Dendritic cell treated with granulocyte-macrophage colony-stimulating factor and Interleukin-4, amounts not matched to agents 40 ng/mL and 50 ng/mL, for 4 days (primary cell): ENCODE results near the gene ACTL6B.

Source experiments
- H3K27ac Mint-ChIP-seq: one replicate; pipeline ENCODE4 v1.8.0; 2022; ENCODE audit warnings: mild to moderate bottlenecking, mixed read lengths
- H3K27me3 Mint-ChIP-seq: one replicate; pipeline ENCODE4 v1.8.0; 2022; ENCODE audit warnings: mild to moderate bottlenecking, mixed read lengths
- H3K36me3 Mint-ChIP-seq: one replicate; pipeline ENCODE4 v1.8.0; 2022; ENCODE audit warnings: low read depth, mixed read lengths
- H3K4me1 Mint-ChIP-seq: one replicate; pipeline ENCODE4 v1.8.0; 2022; ENCODE audit warnings: low read depth, mixed read lengths
- H3K4me3 Mint-ChIP-seq: one replicate; pipeline ENCODE4 v1.8.0; 2022; ENCODE audit warnings: mild to moderate bottlenecking, moderate library complexity, mixed read lengths
- H3K9me3 Mint-ChIP-seq: one replicate; pipeline ENCODE4 v1.8.0; 2022; ENCODE audit warnings: mixed read lengths
- intact Hi-C: fragments of 100-400 bp; cut with micrococcal nuclease; formaldehyde crosslinking; loops from one replicate; pipeline ENCODE4 v1.15.0; 2022

The ACTL6B gene

GRCh38 chr7:100679927-100680575, 23.8 kb upstream of the ACTL6B start:
- H3K36me3 Mint-ChIP-seq, result peaks cover 94% of the 10 kb centered on the region

DNA sequence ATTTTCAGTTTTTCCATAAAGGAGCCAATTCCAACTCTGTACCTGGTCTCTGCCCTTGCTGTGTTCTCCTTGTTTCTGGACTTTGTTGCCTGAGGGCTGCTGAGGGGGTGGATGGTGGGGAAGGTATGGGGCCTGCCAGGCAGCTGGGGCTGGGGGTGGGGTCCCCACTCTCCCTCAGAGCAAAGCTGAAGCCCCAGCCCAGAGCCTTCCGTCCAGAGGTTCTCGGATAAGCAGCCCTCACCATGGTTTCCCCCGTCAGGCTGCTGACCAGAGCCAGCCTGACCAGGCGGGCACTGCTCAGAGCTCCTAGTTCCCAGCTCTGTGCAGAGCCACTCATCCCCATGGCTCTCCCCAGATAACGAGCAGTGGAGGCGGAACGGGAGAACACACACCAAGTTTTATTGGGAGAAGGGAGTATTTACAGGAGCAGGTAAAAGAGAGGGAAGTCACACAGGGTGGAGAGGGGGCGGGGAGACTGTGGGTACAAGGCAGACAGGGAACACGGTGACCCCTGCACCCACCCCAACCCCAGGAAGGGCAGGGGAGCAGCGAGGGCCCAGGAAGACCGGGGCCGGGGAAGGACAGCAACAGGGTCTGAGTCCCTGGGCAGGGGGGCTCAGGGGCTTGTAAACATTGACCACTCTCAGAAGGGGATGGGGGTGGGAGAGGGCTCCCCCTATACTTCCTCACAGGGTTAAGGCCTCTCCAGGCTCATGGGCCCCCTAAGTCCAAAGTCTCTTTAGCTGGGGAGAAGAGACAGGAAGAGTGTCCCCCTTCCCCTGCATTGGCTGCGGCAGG, 23.1 kb upstream of the ACTL6B start:
- H3K4me1 Mint-ChIP-seq, result peaks cover 42% of the 10 kb centered on the region
- no peaks in the 10 kb centered on the region for H3K27me3 Mint-ChIP-seq
- H3K36me3 Mint-ChIP-seq, result peaks cover 94% of the 10 kb centered on the region
- intact Hi-C loops, result loop anchor here (10.0 kb wide), 1 partner anchor 95 kb away; the partner anchor contains the start of genes FBXO24 and LRCH4
- H3K9me3 Mint-ChIP-seq, result no peaks in the 10 kb centered on the region
- H3K27ac Mint-ChIP-seq, result peak overlapping the region; percentile 9
- no peak overlapping the region for H3K4me3 Mint-ChIP-seq

More at GRCh38 chr7:100679927-100680575, 23.8 kb upstream of the ACTL6B start:
- Mint-ChIP-seq H3K4me1 (peaks cover 42% of the 10 kb centered on the region), H3K27ac (peak overlapping the region; percentile 9), H3K9me3 (no peaks in the 10 kb centered on the region), H3K4me3 (no peak overlapping the region), H3K27me3 (no peaks in the 10 kb centered on the region)
- intact Hi-C loops, result loop anchor here (10.0 kb wide), 1 partner anchor 95 kb away; the partner anchor contains the start of genes FBXO24 and LRCH4

- intact Hi-C loops, result loop anchor here (10.0 kb wide), 1 partner anchor 94 kb away; the partner anchor contains the start of genes FBXO24 and LRCH4
- Mint-ChIP-seq H3K4me3 (no peak overlapping the region), H3K4me1 (peaks cover 42% of the 10 kb centered on the region), H3K9me3 (no peaks in the 10 kb centered on the region), H3K27me3 (no peaks in the 10 kb centered on the region), H3K36me3 (peaks cover 94% of the 10 kb centered on the region), H3K27ac (peak overlapping the region; percentile 16)
Observed at GRCh38 chr7:100678291-100678984, 22.2 kb upstream of the ACTL6B start.

- no peaks in the 10 kb centered on the region for H3K27me3 Mint-ChIP-seq
- intact Hi-C loops, result loop anchor here (10.0 kb wide), 1 partner anchor 93 kb away; the partner anchor contains the start of genes FBXO24 and LRCH4
- peaks cover 42% of the 10 kb centered on the region for H3K4me1 Mint-ChIP-seq
- peak overlapping the region; percentile 16 for H3K27ac Mint-ChIP-seq
- H3K36me3 Mint-ChIP-seq, result peaks cover 85% of the 10 kb centered on the region
- no peak overlapping the region for H3K4me3 Mint-ChIP-seq
- H3K9me3 Mint-ChIP-seq, result no peaks in the 10 kb centered on the region
Observed at GRCh38 chr7:100677308-100678267, 21.3 kb upstream of the ACTL6B start.

DNA sequence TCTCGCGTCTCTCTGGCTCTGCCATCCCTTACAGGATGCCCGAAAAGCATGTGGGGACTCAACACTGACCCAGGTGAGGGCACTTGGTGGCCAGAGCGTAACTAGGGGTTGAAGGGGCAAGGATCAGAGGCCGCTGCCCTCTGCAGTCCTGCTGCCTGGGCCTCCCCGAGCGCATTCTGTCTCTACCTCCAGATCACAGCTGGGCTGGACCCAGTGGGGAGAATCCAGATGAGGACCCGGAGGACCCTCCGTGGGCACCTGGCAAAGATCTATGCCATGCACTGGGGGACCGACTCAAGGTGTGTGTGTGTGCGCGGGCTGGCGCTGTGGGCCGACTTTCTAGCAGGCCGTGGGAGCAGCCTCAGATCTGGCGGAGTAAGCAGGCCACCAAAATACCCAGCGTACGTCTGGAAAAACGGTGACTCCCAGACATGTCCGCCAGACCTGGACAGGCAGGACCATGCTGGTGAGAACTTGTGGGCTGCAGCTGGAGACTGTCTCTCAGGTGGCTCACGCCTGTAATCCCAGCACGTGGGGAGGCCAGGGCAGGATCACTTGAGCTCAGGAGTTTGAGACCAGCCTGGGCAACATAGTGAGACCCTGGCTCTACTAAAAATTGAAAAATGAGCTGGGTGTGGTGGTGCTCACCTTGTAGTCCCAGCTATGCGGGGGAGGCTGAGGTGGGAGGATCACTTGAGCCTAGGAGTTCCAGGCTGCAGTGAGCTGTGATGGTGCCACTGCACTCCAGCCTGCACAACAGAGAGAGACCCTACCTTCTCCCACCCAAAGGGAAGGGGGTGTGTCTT, 20.5 kb upstream of the ACTL6B start:
- H3K36me3 Mint-ChIP-seq, result peaks cover 77% of the 10 kb centered on the region
- H3K27ac Mint-ChIP-seq, result peak overlapping the region; percentile 63
- H3K4me3 Mint-ChIP-seq, result peak overlapping the region; percentile 67
- no peaks in the 10 kb centered on the region for H3K9me3 Mint-ChIP-seq
- peaks cover 42% of the 10 kb centered on the region for H3K4me1 Mint-ChIP-seq
- H3K27me3 Mint-ChIP-seq, result peaks cover 2% of the 10 kb centered on the region
- intact Hi-C loops, result loop anchor here (10.0 kb wide), 1 partner anchor 92 kb away; the partner anchor contains the start of genes FBXO24 and LRCH4

GRCh38 chr7:100675581-100676350, 19.5 kb upstream of the ACTL6B start:
- Mint-ChIP-seq H3K4me1 (peaks cover 38% of the 10 kb centered on the region), H3K27ac (peak overlapping the region; percentile 63), H3K9me3 (no peaks in the 10 kb centered on the region), H3K4me3 (peak overlapping the region; percentile 72), H3K36me3 (peaks cover 67% of the 10 kb centered on the region), H3K27me3 (peaks cover 6% of the 10 kb centered on the region)
- intact Hi-C loops, result loop anchor here (10.0 kb wide), 1 partner anchor 91 kb away; the partner anchor contains the start of genes FBXO24 and LRCH4

DNA sequence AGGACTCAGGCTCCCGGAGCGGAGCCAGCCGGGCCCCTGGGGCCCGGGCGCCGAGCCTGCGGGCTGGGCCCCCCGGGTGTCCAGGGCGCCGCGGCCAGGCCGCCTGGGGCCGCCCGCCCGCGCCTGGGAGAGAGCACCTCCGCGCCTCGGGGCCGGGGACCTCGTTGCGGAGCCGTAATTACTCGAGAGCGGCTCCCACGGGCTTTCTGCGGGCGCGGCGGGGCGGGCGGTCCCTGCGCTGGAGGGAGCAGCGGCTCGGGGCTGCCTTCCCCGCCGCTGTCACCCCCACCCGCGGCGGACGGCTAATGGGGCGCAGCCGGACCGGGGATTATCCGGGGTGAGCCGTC, 18.8 kb upstream of the ACTL6B start:
- H3K9me3 Mint-ChIP-seq, result no peaks in the 10 kb centered on the region
- intact Hi-C loops, result loop anchor here (10.0 kb wide), 1 partner anchor 90 kb away; the partner anchor contains the start of genes FBXO24 and LRCH4
- H3K4me1 Mint-ChIP-seq, result peaks cover 31% of the 10 kb centered on the region
- H3K36me3 Mint-ChIP-seq, result peaks cover 60% of the 10 kb centered on the region
- H3K27ac Mint-ChIP-seq, result peak overlapping the region; percentile 96
- peaks cover 6% of the 10 kb centered on the region for H3K27me3 Mint-ChIP-seq
- H3K4me3 Mint-ChIP-seq, result peak overlapping the region; percentile 91

GRCh38 chr7:100674411-100675104, 18.3 kb upstream of the ACTL6B start:
- Mint-ChIP-seq H3K27ac (peak overlapping the region; percentile 96), H3K4me1 (peaks cover 32% of the 10 kb centered on the region), H3K9me3 (no peaks in the 10 kb centered on the region), H3K36me3 (peaks cover 55% of the 10 kb centered on the region), H3K4me3 (peak overlapping the region; percentile 91), H3K27me3 (peaks cover 8% of the 10 kb centered on the region)
- intact Hi-C loops, result loop anchor here (1.0 to 10.0 kb wide), 3 partner anchors 62 to 247 kb away; partner anchors contain the start of genes FBXO24, LRCH4, MEPCE and MOSPD3

GRCh38 chr7:100673942-100674410, 17.7 kb upstream of the ACTL6B start:
- Mint-ChIP-seq H3K27me3 (peaks cover 8% of the 10 kb centered on the region), H3K27ac (peak overlapping the region; percentile 96), H3K9me3 (no peaks in the 10 kb centered on the region), H3K4me1 (peaks cover 27% of the 10 kb centered on the region), H3K36me3 (peaks cover 49% of the 10 kb centered on the region), H3K4me3 (peak overlapping the region; percentile 91)
- intact Hi-C loops, result loop anchor here (1.0 to 10.0 kb wide), 4 partner anchors 41 to 247 kb away; partner anchors contain the start of genes FBXO24, LRCH4, MEPCE and MOSPD3

GRCh38 chr7:100673302-100673941, 17.2 kb upstream of the ACTL6B start, which contains the start of gene GNB2:
Gene GNB2 (plus strand): TSS chr7:100673740. CDS start chr7:100676266, 2,526 bp downstream.
- Mint-ChIP-seq H3K36me3 (peaks cover 44% of the 10 kb centered on the region), H3K27ac (peak within 1 kb of the TSS; percentile 96)

More at GRCh38 chr7:100673302-100673941, 17.2 kb upstream of the ACTL6B start, which contains the start of gene GNB2:
- Mint-ChIP-seq H3K4me3 (peak within 1 kb of the TSS; percentile 91), H3K4me1 (peaks cover 24% of the 10 kb centered on the region), H3K9me3 (no peaks in the 10 kb centered on the region), H3K27me3 (peaks cover 8% of the 10 kb centered on the region)
- intact Hi-C loops, result loop anchor here (1.0 to 10.0 kb wide), 3 partner anchors 40 to 246 kb away; partner anchors contain the start of genes FBXO24, LRCH4, MEPCE and ZCWPW1
